Measurements from ENCODE around the gene WNT3A.

DNA sequence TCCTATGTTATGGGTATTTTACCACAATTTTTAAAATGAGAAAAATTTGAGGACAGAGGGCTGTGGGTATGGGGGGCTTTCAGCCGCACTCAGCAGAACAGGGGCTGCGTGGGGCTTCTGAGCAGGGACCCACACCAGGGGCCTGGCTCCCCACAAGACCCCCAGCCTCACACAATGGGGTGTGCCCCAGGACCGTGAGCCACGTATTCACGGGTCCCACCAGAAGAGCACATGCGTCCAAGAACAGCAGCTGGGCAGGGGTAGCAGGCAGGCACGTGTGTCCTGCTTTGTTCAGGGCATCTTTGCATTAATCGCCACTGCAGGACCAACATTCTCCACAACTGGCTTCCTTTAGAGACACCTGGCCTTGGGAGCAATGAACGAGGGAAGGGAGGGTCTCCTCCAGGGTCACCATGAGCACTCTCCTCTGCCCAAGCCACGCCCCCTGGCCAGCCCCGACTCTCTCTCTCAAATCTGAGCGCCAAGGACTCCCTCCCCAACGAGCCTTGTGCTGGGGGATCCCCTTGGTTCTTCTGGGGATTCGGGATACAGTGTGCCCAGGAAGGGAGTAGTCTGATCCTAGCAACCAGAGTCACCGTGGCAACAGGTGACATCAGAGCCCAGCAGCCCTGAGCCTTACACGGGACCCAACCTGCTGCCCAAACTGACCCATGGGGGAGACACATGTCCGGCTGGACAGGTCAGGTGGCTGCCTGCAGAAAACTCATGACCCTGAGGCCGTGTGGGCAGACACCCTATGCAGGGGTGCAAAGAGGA, 68.3 kb downstream of the WNT3A start:
- no peak for TF ChIP-seq CTCF (IDR thresholded peaks at IDR 0.05)
- TF ChIP-seq POLR2A (IDR thresholded peaks at IDR 0.05): no peak

All from right lobe of liver (tissue), 4 donors.